NCI-H345 treated with DMSO at 0.1 percent for 48 hours (cell line): ENCODE results near the gene POTEH.
"Not testable (repeated sequence)": the region's sequence is repeated elsewhere in the genome, so short reads cannot be mapped to it uniquely, and the experiment has no call there.

Experiments
- DNase-seq: peaks from one replicate; lab custom pipeline; 2025; ENCODE audit not compliant: unreplicated experiment; lab: John Stamatoyannopoulos, UW

POTEH gene

GRCh38 chr22:15689749-15690125 is at the start of gene POTEH:
Gene POTEH, plus strand, starts transcription at chr22:15690026. Its CDS starts 52 bp downstream, at chr22:15690078.
- not testable (repeated sequence) for DNase-seq

DNA sequence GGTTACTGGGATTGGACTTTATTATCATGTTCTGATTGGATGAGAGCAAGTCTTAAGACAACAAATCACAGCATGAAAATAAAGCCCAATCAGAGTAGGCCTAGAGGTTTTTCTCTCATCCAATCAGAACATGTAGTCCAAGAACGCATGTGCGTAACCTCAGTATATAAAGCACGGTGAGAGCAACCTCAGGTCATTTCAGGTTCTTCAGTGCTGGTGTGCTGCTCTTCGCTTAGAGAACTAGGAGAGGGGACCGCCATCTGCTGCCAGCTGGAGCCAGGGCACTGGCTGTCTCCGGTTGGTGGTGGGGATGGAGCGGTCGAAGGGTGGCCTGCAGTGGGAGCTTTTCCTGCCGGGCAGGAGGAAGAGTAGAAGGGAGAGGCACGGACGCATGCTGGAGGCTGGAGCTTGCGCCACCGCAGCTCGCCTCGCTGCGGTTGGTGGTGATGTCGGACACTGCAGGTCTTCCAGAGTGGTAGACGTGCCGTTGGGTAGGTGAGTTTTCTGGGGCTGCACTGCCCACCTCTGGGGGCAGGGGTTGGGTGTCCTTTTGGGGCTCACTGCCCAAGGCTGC is 47.5 kb upstream of the POTEH start:
- DNase-seq, result not testable (repeated sequence)

- not testable (repeated sequence) for DNase-seq
Observed at GRCh38 chr22:15651954-15652353, 37.9 kb upstream of the POTEH start.

- not testable (repeated sequence) for DNase-seq
Observed at GRCh38 chr22:15652738-15653137, 37.1 kb upstream of the POTEH start.

GRCh38 chr22:15653241-15653640 is 36.6 kb upstream of the POTEH start:
- DNase-seq, result not testable (repeated sequence)

DNA sequence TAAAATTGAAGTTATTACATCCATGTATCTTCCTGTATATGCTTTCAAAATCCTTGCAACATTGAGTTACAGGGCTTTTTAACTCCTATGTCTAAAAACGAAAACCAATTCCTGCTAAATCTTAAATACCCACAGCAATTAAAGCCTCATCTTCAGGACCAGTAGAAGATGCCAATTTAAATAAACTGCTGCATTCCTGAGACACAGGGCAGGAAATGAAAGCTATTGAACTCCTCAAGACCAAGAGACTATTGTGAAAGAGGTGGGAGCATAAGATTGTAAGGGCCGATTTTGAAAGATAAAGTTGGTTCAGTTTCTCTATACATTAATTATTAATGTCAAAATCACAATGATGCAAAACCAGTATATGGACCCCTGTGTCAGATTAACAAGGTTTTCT is 28.7 kb upstream of the POTEH start:
- DNase-seq, result not testable (repeated sequence)

DNA sequence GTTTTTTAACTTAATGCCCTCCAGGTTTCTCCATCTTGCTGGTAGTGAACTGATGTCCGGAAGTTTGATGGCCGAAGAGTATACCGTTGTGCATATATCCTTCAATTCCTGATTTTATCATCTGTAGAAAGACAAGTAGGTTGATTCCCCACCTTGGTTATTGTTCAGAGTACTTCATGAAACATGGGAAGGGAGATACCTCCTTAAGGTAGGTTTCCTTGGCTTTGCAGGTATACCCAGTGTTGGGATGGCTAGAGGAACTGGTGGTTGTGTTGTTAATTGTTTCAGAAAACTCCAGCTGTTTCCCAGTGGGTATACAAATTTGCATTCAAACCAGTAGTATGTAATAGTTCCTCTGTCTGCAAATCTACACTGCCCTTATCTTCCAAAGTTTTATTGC is 25.1 kb upstream of the POTEH start:
- DNase-seq, result not testable (repeated sequence)

DNA sequence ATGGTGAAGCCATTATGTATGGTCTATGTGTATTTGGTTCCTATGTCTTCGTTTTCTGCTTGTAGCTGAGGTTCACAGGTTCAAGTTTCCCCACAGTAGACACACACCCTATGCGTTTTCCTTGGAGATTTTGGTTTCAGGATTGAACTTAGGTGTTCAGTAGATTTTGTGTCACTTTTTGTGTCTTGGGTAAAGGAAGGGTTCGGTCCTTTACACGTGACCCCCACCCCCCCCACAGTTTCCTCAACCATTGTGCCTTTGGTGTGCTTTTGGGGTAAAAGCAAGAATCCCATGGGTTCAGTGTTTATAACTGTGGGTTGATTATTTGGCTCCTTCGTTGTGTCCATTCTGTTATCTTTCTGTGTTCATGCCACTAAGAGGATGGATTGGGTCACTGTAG is 24.3 kb upstream of the POTEH start:
- DNase-seq, result not testable (repeated sequence)

DNA sequence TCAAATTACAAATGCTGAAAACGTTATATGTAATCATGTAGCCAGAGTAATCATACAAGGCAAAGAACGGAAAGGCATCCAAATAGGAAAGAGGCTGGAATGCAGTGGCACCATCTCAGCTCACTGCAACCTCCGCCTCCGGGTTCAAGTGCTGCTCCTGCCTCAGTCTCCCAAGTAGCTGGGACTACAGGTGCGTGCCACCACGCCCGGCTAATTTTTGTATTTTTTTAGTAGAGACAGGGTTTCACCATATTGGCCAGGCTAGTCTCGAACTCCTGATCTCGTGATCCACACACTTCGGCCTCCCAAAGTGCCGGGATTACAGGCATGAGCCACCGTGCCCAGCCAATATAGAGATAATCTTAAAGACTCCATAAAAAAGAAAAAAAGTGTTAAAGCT is 20.4 kb upstream of the POTEH start:
- DNase-seq, result not testable (repeated sequence)

DNA sequence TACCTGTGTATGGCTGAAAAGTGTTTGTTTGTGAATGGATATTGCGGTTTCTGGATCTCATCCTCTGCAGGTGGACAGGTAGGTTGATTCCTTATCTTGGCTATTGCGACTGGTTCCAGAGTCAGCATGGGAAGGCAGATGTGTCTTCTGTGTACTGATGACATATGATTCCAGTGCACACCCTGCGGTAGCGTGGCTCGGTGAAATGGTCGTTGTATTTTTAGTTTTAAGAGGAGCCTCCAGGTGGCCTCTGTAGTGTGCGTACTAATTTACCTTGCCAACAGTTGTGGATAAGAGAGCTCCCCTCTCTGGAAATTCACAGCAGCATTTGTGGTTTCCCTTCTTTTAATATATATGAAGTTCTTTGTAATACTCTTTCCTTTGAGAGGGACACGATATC is 10.1 kb upstream of the POTEH start:
- DNase-seq, result not testable (repeated sequence)

DNA sequence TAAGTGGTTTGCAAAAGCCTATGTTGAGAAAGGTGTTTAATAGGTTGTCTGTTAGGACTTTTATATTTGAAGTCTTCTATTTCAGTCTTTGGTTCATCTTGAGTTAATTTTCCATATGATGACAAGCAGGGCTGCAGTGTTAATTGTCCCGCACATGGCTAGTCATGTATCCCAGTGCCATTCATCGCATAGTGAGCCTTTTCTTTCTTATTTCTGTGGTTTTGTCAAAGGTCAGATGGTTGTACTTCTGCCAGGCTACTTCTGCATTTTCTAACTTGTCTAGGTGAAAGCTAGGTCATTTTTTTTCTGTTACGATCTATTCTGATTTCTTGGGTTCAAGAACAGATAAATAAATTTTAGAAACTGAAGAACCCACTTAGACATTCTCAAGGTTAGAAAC is 5.7 kb upstream of the POTEH start:
- DNase-seq, result not testable (repeated sequence)

DNA sequence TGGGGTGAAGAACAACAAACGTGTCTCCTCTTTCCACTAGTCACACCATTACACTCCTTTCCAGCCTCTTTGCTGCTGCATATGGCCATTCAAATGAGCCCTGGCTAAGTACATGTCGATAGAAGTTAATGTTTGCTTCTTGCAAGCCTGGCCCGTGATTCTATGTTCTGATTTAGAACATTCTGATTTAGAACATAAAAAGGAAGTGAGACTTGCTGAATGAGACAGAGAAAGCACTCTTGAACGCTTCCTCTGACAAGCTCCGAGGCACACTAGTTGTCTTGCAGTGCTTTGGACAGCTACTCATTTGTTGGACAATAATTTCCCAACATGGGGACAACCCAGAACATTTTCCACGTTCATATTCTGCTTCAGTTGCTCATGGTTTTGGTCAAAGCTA is 5.1 kb upstream of the POTEH start:
- not testable (repeated sequence) for DNase-seq

DNA sequence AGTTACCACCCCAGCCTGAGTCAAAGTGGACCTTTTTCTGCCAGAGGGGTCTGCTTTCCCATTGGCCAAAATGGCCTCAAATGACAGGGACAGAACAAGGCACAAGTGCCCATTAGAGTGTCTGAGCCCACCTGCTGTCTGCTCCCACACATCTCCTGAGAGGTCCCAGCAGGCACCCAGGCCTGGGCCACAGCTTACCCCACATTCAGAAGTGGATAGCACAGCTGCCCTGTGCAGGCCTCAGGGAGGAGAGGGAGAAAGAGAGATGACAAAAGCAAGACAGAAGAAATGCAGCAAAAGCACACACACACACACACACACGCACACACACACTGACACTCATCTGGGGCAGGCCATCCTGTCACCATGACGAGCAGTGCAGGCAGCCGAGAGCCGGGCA is 4.2 kb upstream of the POTEH start:
- DNase-seq, result not testable (repeated sequence)

DNA sequence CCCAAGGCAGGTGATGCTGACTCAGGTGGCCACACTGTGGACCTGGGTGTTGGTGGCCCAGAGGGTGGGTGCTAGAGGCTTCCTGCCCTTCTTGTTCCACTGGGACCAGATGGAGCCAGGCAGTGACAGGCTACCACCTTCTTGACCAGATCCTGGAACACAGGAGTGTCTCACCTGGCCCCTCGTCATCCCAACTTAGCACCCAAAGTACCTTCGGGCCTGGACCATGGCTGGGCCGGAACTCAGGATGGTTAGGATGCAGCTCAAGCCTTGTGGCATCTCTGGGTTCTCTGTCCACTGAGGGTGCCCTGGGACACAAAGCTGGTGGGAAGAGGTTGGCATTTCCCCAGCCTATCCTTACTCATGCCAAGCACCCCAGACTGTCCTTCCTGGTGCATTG is 2.7 kb upstream of the POTEH start:
- DNase-seq, result not testable (repeated sequence)

- DNase-seq, result not testable (repeated sequence)
Observed at GRCh38 chr22:15687676-15688075, 2.1 kb upstream of the POTEH start.

DNA sequence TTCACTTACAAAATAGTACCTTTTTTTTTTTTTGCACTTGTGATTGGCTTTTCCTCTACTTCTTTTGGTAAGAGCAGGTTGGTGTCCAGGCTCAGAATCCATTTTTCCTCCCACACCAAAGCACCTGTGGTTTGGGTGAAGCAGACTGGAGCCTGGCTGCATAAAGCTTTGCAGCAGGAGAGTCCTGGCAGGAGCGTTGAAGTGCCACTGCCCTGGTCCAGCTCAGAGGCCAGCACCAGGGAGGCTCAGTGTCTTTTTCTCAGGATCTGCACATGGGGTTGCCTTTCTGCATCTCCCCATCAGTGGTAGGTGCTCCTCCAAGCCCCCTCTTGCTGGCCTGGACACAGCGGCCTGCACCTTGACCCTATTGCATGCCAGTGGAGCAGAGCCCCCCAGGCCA is 1.7 kb upstream of the POTEH start:
- DNase-seq, result not testable (repeated sequence)

DNA sequence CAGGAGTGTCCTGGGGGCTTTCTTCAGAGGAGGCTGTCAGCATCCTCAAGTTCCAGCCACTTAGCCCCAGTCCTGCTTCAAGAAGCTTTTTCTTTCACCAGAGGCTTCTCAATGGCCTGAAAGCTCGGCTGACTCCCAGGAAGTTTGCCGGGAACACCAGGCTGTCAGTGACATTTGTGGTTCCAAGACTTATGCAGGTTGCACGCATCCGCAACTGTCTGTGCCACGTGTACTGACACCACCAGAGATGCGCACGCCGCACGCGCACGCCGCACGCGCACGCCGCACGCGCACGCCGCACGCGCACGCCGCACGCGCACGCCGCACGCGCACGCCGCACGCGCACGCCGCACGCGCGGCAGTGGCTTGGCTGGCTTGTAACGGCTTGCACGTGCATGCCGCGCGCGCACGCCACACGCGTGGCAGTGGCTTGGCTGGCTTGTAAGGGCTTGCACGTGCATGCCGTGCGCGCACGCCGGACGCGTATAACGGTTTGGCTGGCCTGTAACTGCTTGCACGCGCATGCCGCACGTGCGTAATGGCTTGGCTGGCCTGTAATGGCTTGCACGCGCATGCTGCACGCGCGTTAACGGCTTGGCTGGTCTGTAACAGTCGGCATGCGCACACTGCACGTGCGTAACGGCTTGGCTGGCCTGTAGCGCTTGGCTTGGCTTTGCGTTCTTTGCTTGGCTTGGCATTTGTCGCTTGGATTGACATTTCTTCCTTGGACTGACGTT is 646 bp upstream of the POTEH start:
- DNase-seq, result not testable (repeated sequence)

GRCh38 chr22:15713600-15713999 is 23.8 kb downstream of the POTEH start:
- not testable (repeated sequence) for DNase-seq

DNA sequence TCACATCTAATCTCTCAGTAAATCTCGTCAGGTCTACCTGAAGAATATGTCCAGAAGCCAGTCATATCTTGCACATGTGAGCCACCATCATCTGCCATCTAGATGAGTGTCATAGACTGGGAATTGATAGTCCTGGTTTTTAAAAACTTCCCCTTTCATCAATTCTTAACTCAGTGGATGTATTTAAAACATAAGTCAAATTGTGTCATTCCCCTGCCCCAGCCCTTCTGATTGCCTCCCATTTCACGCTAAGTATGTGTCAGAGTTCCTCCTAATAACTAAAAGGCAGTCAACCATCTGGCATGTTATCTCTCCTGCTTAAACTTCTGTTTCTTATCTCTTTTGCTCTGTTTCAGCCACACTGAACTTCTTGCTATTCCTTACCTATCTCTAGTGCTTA is 24.3 kb downstream of the POTEH start:
- DNase-seq, result not testable (repeated sequence)

DNA sequence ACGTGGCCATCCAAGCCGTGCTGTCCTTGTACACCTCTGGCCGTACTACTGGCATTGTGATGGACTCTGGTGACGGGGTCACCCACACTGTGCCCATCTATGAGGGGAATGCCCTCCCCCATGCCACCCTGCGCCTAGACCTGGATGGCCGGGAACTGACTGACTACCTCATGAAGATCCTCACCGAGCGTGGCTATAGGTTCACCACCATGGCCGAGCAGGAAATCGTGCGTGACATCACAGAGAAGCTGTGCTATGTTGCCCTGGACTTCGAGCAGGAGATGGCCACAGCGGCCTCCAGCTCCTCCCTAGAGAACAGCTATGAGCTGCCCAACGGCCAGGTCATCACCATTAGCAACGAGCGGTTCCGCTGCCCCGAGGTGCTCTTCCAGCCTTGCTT is 32.1 kb downstream of the POTEH start:
- DNase-seq, result not testable (repeated sequence)

DNA sequence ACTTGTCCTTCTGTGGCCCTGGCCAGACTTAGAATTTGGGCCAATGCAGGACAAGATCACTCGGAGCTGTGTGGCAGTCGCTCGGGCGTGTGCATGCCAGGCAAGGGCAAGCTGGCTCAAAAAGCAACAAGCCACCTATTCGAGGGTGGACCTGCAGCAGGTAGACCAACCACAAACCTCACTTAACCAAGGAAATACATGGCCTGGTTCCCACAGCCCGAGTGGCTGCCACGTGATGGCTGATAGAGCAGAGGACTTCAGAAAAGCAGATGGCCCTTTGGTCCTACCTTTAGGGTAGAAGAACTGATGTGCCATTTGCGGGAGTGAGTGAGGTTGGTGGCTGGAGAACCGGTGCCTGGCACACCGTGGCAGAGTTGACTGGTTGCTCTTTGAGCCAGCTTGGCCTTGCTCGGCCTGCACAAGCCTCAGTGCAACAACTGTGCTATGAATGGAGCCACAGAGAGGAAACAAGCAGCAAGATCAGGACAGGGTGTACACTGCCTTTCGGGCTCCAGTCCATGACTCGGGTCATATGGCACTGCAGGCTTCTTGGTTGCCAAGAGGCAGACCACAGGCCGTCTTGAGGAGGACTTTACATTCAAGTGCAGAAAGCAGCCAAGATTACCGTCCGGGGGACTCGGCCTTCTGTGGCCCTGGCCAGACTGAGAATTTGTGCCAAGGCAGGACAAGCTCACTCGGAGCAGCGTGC is 39.5 kb downstream of the POTEH start:
- not testable (repeated sequence) for DNase-seq

DNA sequence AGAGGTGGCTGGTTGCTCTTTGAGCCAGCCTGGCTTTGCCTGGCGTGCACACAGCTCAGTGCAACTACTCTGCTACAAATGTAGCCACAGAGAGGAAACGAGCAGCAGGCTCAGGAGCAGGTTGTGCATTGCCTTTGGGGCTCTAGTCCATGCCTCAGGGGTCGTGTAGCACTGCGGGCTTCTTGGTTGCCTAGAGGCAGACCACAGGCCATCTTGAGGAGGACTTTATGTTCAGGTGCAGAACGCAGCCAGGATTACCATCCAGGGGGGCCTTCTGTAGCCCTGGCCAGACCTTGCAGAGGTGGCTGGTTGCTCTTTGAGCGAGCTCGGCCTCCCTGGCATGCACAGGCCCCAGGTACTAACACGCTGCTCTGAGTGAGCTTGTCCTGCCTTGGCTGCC is 41.2 kb downstream of the POTEH start:
- not testable (repeated sequence) for DNase-seq
